Immature natural killer cell (primary cell): ENCODE data around the gene SERPINE3. TPM values are rescaled to one million over a fixed set of nuclear protein-coding genes. Genes with fewer than 3 reads are reported as not detected.
A peak's percentile ranks its signal among the peaks of the same experiment; 100 is the strongest.

Experiments
- DNase-seq, 3 donors: peaks; one replicate each; pipeline ENCODE4 v3.0.0; 2022; ENCODE audit warnings: mixed read lengths in 1 of 3
- H3K27ac Mint-ChIP-seq, 6 donors: one replicate each; pipeline ENCODE4 v1.8.0; 2020; ENCODE audit warnings: mixed read lengths in 6 of 6, mild to moderate bottlenecking in 5 of 6, inconsistent platforms in 4 of 6, moderate library complexity in 3 of 6
- H3K27me3 Mint-ChIP-seq, 3 donors: one replicate each; pipeline ENCODE4 v1.8.0; 2020 to 2021; ENCODE audit warnings: low read depth in 3 of 3, mild to moderate bottlenecking in 3 of 3, mixed read lengths in 3 of 3, moderate library complexity in 3 of 3, inconsistent platforms in 1 of 3
- H3K36me3 Mint-ChIP-seq, 3 donors: one replicate each; pipeline ENCODE4 v1.8.0; 2020; ENCODE audit warnings: mixed read lengths in 3 of 3, inconsistent platforms in 2 of 3, mild to moderate bottlenecking in 2 of 3
- H3K4me1 Mint-ChIP-seq, 2 donors: one replicate each; pipeline ENCODE4 v1.8.0; 2020; ENCODE audit warnings: inconsistent platforms in 2 of 2, mild to moderate bottlenecking in 2 of 2, mixed read lengths in 2 of 2, moderate library complexity in 1 of 2
- H3K4me3 Mint-ChIP-seq, 5 donors: one replicate each; pipeline ENCODE4 v1.8.0; 2020; ENCODE audit warnings: mild to moderate bottlenecking in 5 of 5, mixed read lengths in 5 of 5, inconsistent platforms in 3 of 5, moderate library complexity in 3 of 5
- H3K9me3 Mint-ChIP-seq, 6 donors: one replicate each; pipeline ENCODE4 v1.8.0; 2020; ENCODE audit warnings: mild to moderate bottlenecking in 6 of 6, mixed read lengths in 6 of 6, inconsistent platforms in 4 of 6, moderate library complexity in 3 of 6
- polyA plus RNA-seq, 3 donors: library from polyadenylated mRNA; unstranded; fragments of 300-500 nt; fragmentation: Illumina TruSeq; gene quantifications; one replicate each; pipeline ENCODE4 v1.2.3, GENCODE V29; 2021

The SERPINE3 gene
- polyA plus RNA-seq, 3 donors from 2014 or later = not detected

DNA sequence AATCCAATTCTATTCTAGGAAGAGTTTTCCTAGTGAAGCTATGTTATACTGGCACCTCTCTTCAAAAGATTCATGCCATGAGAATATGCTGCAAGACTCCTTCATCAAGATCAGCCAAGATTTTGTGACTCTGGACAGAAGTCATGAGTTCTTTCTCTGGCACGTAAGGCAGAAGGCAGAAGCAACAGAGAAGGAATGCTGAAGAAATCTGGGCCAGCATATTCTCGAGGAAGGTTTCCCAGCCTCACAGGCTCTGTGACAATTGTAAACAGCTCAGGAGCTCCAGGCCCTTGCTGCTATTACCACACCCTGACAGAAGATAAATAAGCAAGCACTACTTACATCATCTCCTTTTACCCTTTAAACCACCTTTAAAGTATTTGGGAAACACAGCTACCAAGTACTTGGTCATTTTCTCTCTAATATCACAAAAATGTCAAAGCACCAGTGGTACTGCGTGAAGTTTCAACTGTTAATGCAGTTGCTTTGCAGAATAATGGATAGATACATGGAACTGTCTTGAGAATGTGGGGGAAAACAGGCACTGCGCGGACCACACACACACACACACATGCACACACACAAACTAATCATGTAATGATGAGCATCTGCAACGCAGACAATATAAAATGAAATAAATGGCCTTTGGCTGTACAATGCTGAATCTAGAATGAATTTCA is 57.9 kb downstream of the SERPINE3 start:
- Mint-ChIP-seq H3K36me3 (no peaks in the 10 kb centered on the region), H3K27ac (peak overlapping the region in 2 of 6 donors; percentile 30 to 34), H3K27me3 (peaks cover 0 to 1% (median 0%) of the 10 kb centered on the region in 3 donors), H3K4me1 (peaks cover 57 to 82% of the 10 kb centered on the region in 2 donors), H3K9me3 (no peaks in the 10 kb centered on the region), H3K4me3 (no peak overlapping the region)
- no peak for DNase-seq

DNA sequence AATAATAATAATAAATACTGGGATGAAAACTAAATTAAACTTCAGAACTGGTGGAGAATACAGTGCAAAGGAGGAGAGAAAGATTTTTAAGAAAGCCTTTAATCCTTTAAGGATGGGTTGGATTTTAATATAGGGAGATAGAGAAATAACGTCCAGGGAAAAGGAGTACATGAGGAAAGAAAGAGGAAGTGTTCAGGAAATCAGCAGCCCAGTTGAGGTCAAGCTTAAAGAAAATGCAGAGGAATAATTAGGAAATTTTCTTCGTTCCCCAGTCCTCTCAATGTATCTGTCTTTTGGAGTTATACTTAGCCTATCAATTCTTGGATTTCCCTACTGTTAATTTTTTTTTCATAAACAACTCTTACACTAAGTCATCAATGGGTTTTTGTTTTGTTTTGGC is 65.7 kb downstream of the SERPINE3 start:
- no peak for DNase-seq
- peak overlapping the region; percentile 3 to 77 (median 52) for H3K27ac Mint-ChIP-seq
- H3K4me1 Mint-ChIP-seq = peaks cover 59 to 83% of the 10 kb centered on the region in 2 donors
- peaks cover 0 to 3% (median 0%) of the 10 kb centered on the region in 3 donors for H3K27me3 Mint-ChIP-seq
- H3K36me3 Mint-ChIP-seq = peaks cover 5 to 14% (median 9%) of the 10 kb centered on the region in 3 donors
- peak overlapping the region in 4 of 5 donors; percentile 0 to 44 (median 8) for H3K4me3 Mint-ChIP-seq
- H3K9me3 Mint-ChIP-seq = no peaks in the 10 kb centered on the region

DNA sequence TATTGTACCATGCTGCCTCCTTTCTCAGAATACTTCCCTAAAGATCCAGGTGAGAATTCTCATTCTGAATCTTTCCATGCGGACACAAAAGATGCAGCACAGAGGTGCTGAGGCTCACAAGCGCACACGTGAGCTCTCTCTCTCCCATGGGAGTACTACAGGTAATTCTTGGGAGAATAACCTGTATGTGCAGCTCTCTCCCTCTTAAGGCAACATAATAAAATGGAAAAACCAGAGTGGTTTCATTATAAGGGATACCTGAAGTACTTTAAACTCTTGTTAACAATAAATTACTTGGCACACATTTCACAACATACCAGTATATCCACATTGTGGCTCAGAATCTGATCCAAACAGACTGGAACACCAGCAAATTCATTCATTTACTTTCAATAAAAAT is 72.9 kb downstream of the SERPINE3 start:
- Mint-ChIP-seq H3K27me3 (no peaks in the 10 kb centered on the region), H3K27ac (peak overlapping the region in 2 of 6 donors; percentile 24 to 71), H3K9me3 (peaks cover 0 to 1% (median 0%) of the 10 kb centered on the region in 6 donors), H3K4me1 (peaks cover 40 to 81% of the 10 kb centered on the region in 2 donors), H3K36me3 (peaks cover 19 to 30% (median 29%) of the 10 kb centered on the region in 3 donors), H3K4me3 (no peak overlapping the region)
- DNase-seq = no peak

Other genes with a start within 250 kb of the SERPINE3 start
- gene C13orf42, start 228.4 kb upstream of the SERPINE3 start, polyA plus RNA-seq = not detected
- under 1 TPM in 1 of 3 donors, not detected in 2; 0.03 TPM for gene FAM124A, start 117.3 kb upstream of the SERPINE3 start, polyA plus RNA-seq
- gene INTS6, start 113.3 kb downstream of the SERPINE3 start, polyA plus RNA-seq = 10 to 100 TPM; 16.3 to 35.9 (median 21.4) TPM
- 1 to 10 TPM; 1.6 to 4.6 (median 3.0) TPM for gene WDFY2, start 244.8 kb downstream of the SERPINE3 start, polyA plus RNA-seq